ENCODE results near the gene SESTD1. TPM values are rescaled to one million over a fixed set of nuclear protein-coding genes. Genes with fewer than 3 reads are reported as not detected.

The SESTD1 gene
- total and polyA plus RNA-seq, 9 of the 15 experiments (the other 6 are each of a cell fraction or from before 2014, with no cell fraction given) = 0.32 to 5.6 (median 2.1) TPM

DNA sequence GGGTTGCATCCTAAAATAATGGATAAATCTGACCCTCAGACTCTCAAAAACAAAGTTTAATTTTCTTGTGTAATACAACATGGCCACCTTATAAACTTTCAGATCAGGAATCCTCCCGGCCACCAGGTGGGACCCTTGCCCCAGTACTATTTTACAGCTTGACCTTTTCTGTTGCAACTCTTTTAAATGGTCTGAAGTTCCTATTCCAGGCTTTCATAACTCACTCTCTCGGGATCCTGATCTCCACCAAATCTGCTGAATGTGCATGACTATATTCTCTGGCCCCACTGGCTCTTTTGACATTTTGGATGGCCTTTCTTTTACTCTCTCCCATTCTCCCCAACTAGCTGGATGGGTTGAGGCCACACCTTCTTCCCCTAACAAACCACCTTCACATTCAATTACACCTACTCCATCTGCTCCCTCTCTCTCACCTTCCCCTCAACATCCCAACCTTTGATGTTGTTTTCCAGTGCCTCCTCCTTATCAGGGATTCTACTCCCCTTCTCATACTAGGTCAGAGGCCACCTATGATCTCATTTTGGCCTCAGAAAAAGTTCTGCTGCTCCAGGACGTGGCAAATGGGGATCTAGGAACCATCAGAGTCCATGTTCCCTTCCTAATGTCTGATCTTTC lies 70.8 kb downstream of the SESTD1 start:
- no peak for FAIRE-seq
- no TSS peak for BruUV-seq (replicated peaks)
- no peaks in the 10 kb centered on the region for H3K79me2 ChIP-seq (ENCODE audit: control insufficient read depth, insufficient read depth, low read length)

DNA sequence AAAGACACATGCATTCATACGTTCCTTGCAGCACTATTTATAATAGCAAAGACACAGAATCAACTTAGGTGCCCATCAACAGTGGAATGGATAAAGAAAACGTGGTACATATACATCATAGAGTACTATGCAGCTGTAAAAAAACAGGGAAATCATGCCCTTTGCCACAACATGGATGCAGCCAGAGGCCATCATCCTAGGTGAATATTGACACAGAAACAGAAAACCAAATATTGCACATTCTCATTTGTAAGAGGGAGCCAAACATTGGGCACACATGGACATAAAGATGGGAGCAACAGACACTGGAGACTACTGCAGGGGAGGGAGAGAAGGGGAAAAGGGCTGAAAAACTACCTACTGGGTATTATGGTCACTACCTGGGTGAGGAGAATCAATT lies 73.5 kb downstream of the SESTD1 start:
- H3K79me2 ChIP-seq (ENCODE audit: control insufficient read depth, insufficient read depth, low read length) = no peaks in the 10 kb centered on the region
- 0% methylated on average over 2 of the region's 2 CpGs for WGBS (ENCODE audit: insufficient coverage, low coverage, missing lambda C conversion rate)

More for the DNA sequence above, 70.8 kb downstream of the SESTD1 start:
- 0% methylated on average over 3 of the region's 3 CpGs for WGBS (ENCODE audit: insufficient coverage, low coverage, missing lambda C conversion rate)
- TF ChIP-seq MAFG (tag; conservative IDR thresholded peaks at IDR 0.05) (no peak; the same call in 1 of the 2 replicates), ZNF316 (IDR thresholded peaks at IDR 0.05) (peak; percentile 13; the same call in 1 of the 2 replicates)
- CTCF ChIA-PET (ENCODE audit: low intra/inter-chr PET ratio) = no interaction called here
- ATAC-seq (no peak), DNase-seq (ENCODE audit: extremely low read depth in 1 of 4, low spot score in 3 of 4) (no peak)
- Histone ChIP-seq H3K27me3 (ENCODE audit: control insufficient read depth in 2 of 2, insufficient read depth in 2 of 2, low read length in 2 of 2) (no peaks in the 10 kb centered on the region), H3K4me3 (no peak overlapping the region), H3K9me3 (replicated peaks; ENCODE audit: control insufficient read depth, insufficient read depth, low read depth, low read length) (no peaks in the 10 kb centered on the region), H3K27ac (ENCODE audit: extremely low read depth, low read depth, low read length) (no peak overlapping the region), H3K9ac (ENCODE audit: insufficient read depth in 1 of 2, low read depth in 2 of 2, low read length in 2 of 2) (no peak overlapping the region), H3K4me2 (ENCODE audit: insufficient read depth, low read length) (no peak overlapping the region), H4K20me1 (replicated peaks; ENCODE audit: control insufficient read depth, insufficient read depth, low read length) (no peaks in the 10 kb centered on the region), H2AFZ (ENCODE audit: low read depth, low read length) (no peak overlapping the region), H3K36me3 (ENCODE audit: control insufficient read depth, insufficient read depth, low read length) (no peaks in the 10 kb centered on the region), H3K9me1 (ENCODE audit: control insufficient read depth, insufficient read depth, low read length) (no peaks in the 10 kb centered on the region), H3K4me1 (replicated peaks in 1 of 2; ENCODE audit: control insufficient read depth in 2 of 2, insufficient read depth in 2 of 2, low read length in 2 of 2) (no peaks in the 10 kb centered on the region)
- POLR2A ChIA-PET = no interaction called here
- in situ Hi-C loops (cut with MboI) (no loop called here), intact Hi-C loops (cut with micrococcal nuclease) (no loop called here)

More for the DNA sequence above, 73.5 kb downstream of the SESTD1 start:
- no TSS peak for BruUV-seq (replicated peaks)
- Histone ChIP-seq H3K4me2 (ENCODE audit: insufficient read depth, low read length) (no peak overlapping the region), H3K9me3 (replicated peaks; ENCODE audit: control insufficient read depth, insufficient read depth, low read depth, low read length) (no peaks in the 10 kb centered on the region), H3K27ac (ENCODE audit: extremely low read depth, low read depth, low read length) (no peak overlapping the region), H2AFZ (ENCODE audit: low read depth, low read length) (no peak overlapping the region), H3K4me1 (replicated peaks in 1 of 2; ENCODE audit: control insufficient read depth in 2 of 2, insufficient read depth in 2 of 2, low read length in 2 of 2) (no peaks in the 10 kb centered on the region), H3K9ac (ENCODE audit: insufficient read depth in 1 of 2, low read depth in 2 of 2, low read length in 2 of 2) (no peak overlapping the region), H3K36me3 (ENCODE audit: control insufficient read depth, insufficient read depth, low read length) (no peaks in the 10 kb centered on the region), H3K9me1 (ENCODE audit: control insufficient read depth, insufficient read depth, low read length) (no peaks in the 10 kb centered on the region), H3K4me3 (no peak overlapping the region), H4K20me1 (replicated peaks; ENCODE audit: control insufficient read depth, insufficient read depth, low read length) (no peaks in the 10 kb centered on the region), H3K27me3 (ENCODE audit: control insufficient read depth in 2 of 2, insufficient read depth in 2 of 2, low read length in 2 of 2) (no peaks in the 10 kb centered on the region)
- TF ChIP-seq CHCHD3 (CRISPR knock-in tag; IDR thresholded peaks at IDR 0.05) = 0 out of 2 replicates have a peak, but pooled peaks have one; percentile 49
- TF ChIP-seq SMARCA5 (IDR thresholded peaks at IDR 0.05) = no peak
- TF ChIP-seq ZFP36 (IDR thresholded peaks at IDR 0.05; ENCODE audit: low read depth, low read length, partially characterized antibody) = no peak
- no peak for TF ChIP-seq PTTG1 (tag; IDR thresholded peaks at IDR 0.05; ENCODE audit: low read depth)
- CTCF ChIA-PET (ENCODE audit: low intra/inter-chr PET ratio) = no interaction called here
- no peak for ATAC-seq
- POLR2A ChIA-PET = no interaction called here
- intact Hi-C loops (cut with micrococcal nuclease) = no loop called here
- DNase-seq (ENCODE audit: extremely low read depth in 1 of 4, low spot score in 3 of 4) = no peak
- no peak for FAIRE-seq
- in situ Hi-C loops (cut with MboI) = no loop called here

Data from K562 (cell line).